SK-N-SH (cell line): Measurements from ENCODE around the gene PDCD1. TPM values are rescaled to one million over a fixed set of nuclear protein-coding genes. Genes with fewer than 3 reads are reported as not detected.

Source experiments
- CTCF ChIA-PET: fragments of 300-600, 350-600 bp; formaldehyde crosslinking; extraction: SDS; loops from one replicate; lab custom pipeline; 2021; lab: Yijun Ruan, JAX
- POLR2A ChIA-PET: fragments of 350-600 bp; sonication (Branson Sonifier 250); formaldehyde crosslinking; extraction: SDS; loops from one replicate; lab custom pipeline; 2020; ENCODE audit warnings: antibody characterized with exemption, inconsistent platforms; lab: Yijun Ruan, JAX
- DNase-seq: peaks from one replicate; pipeline ENCODE4 v3.0.0; 2012
- H2AFZ ChIP-seq: fragments of 200-600 bp; sonication (generic); 2 replicates; pipeline ENCODE4 v1.8.1; 2016; ENCODE audit warnings: antibody characterized with exemption, mild to moderate bottlenecking, low read depth
- H3F3A ChIP-seq: fragments of 200-600 bp; sonication (generic); replicated peaks from 2 replicates; pipeline ENCODE3; 2016; ENCODE audit warnings: antibody characterized with exemption, mild to moderate bottlenecking; ENCODE audit not compliant: insufficient read depth
- H3K27ac ChIP-seq, 2 experiments: fragments of 200-500 bp in 1 of 2; fragments of 200-600 bp in 1 of 2; sonication (Bioruptor generic) in 1 of 2; sonication (generic), shearing (Covaris generic) in 1 of 2; 2 replicates each; pipeline versions ENCODE4 v1.5.1 to v1.6.1; 2014 to 2016; ENCODE audit warnings: low read depth in 2 of 2, inconsistent platforms in 1 of 2, low read length in 1 of 2, mild to moderate bottlenecking in 1 of 2, mixed read lengths in 1 of 2
- H3K27me3 ChIP-seq: fragments of 200-600 bp; sonication (generic), shearing (Covaris generic); 2 replicates; pipeline ENCODE4 v1.6.1; 2016; ENCODE audit warnings: mixed run types; ENCODE audit not compliant: insufficient read depth
- H3K36me3 ChIP-seq, 2 experiments: fragments of 200-500 bp in 1 of 2; fragments of 200-600 bp in 1 of 2; sonication (Bioruptor generic) in 1 of 2; sonication (generic) in 1 of 2; replicated peaks in 1 of 2; 2 replicates each; pipeline versions ENCODE3 to v1.5.1; 2014 to 2016; ENCODE audit warnings: low read length in 1 of 2, mild to moderate bottlenecking in 1 of 2; ENCODE audit not compliant: insufficient read depth in 2 of 2, control insufficient read depth in 1 of 2
- H3K4me1 ChIP-seq, 2 experiments: fragments of 200-500 bp in 1 of 2; fragments of 200-600 bp in 1 of 2; sonication (Bioruptor generic) in 1 of 2; sonication (generic), shearing (Covaris generic) in 1 of 2; 2 replicates each; pipeline versions ENCODE4 v1.5.1 to v1.6.1; 2014 to 2016; ENCODE audit warnings: low read depth in 1 of 2, low read length in 1 of 2, mixed run types in 1 of 2; ENCODE audit not compliant: insufficient read depth in 2 of 2, control insufficient read depth in 1 of 2
- H3K4me2 ChIP-seq: fragments of 200-600 bp; sonication (generic), shearing (Covaris generic); 2 replicates; pipeline ENCODE4 v1.6.1; 2017; ENCODE audit warnings: mixed run types
- H3K4me3 ChIP-seq, 2 experiments: fragments of 200-500 bp in 1 of 2; fragments of 200-600 bp in 1 of 2; sonication (Bioruptor generic) in 1 of 2; sonication (generic), shearing (Covaris generic) in 1 of 2; 2 replicates each; pipeline versions ENCODE4 v1.5.1 to v1.8.1; 2014 to 2016; ENCODE audit warnings: low read depth in 2 of 2, inconsistent platforms in 1 of 2, low read length in 1 of 2, mild to moderate bottlenecking in 1 of 2, mixed read lengths in 1 of 2, moderate library complexity in 1 of 2
- H3K79me2 ChIP-seq: fragments of 200-600 bp; sonication (generic); 2 replicates; pipeline ENCODE4 v1.8.1; 2017; ENCODE audit warnings: mild to moderate bottlenecking; ENCODE audit not compliant: insufficient read depth
- H3K9ac ChIP-seq: fragments of 200-600 bp; sonication (generic); 2 replicates; pipeline ENCODE4 v1.6.1; 2017; ENCODE audit warnings: mixed run types
- H3K9me2 ChIP-seq: fragments of 200-600 bp; sonication (generic); 2 replicates; pipeline ENCODE4 v1.6.1; 2017; ENCODE audit warnings: mixed run types
- H3K9me3 ChIP-seq: fragments of 200-600 bp; sonication (generic); 2 replicates; pipeline ENCODE4 v1.6.1; 2017; ENCODE audit warnings: mixed run types, mild to moderate bottlenecking, moderate library complexity
- H4K20me1 ChIP-seq: fragments of 200-600 bp; sonication (generic); 2 replicates; pipeline ENCODE4 v1.6.1; 2017; ENCODE audit warnings: mild to moderate bottlenecking, mixed run types; ENCODE audit not compliant: insufficient read depth
- CHD2 ChIP-seq: fragments of 150-350 bp; IDR thresholded peaks from 2 replicates; pipeline ENCODE4 v1.6.1; 2018; ENCODE audit warnings: low read length; ENCODE audit not compliant: partially characterized antibody
- ELF1 ChIP-seq: IDR thresholded peaks from 2 replicates; pipeline ENCODE4 v1.4.0; 2012
- EP300 ChIP-seq, 2 experiments: IDR thresholded peaks; 2 replicates each; pipeline versions ENCODE4 v1.4.0 to v1.6.1; 2012; ENCODE audit warnings: borderline replicate concordance in 1 of 2, low read depth in 1 of 2, low read length in 1 of 2
- FOSL2 ChIP-seq: IDR thresholded peaks from 2 replicates; pipeline ENCODE4 v1.4.0; 2012; ENCODE audit warnings: low read depth, mild to moderate bottlenecking, moderate library complexity, borderline replicate concordance
- FOXJ3 ChIP-seq: sonication (generic); formaldehyde crosslinking; IDR thresholded peaks from 2 replicates; pipeline ENCODE4 v1.5.1; 2020; ENCODE audit warnings: mild to moderate bottlenecking, missing genetic modification reagents
- GABPA ChIP-seq: IDR thresholded peaks from 2 replicates; pipeline ENCODE4 v1.4.0; 2012; ENCODE audit warnings: low read depth, mild to moderate bottlenecking
- MAX ChIP-seq: IDR thresholded peaks from 2 replicates; pipeline ENCODE4 v1.4.0; 2012; ENCODE audit warnings: low read depth
- MEF2A ChIP-seq: IDR thresholded peaks from 2 replicates; pipeline ENCODE4 v1.4.0; 2012; ENCODE audit warnings: low read depth, borderline replicate concordance
- NFIC ChIP-seq: IDR thresholded peaks from 2 replicates; pipeline ENCODE4 v1.4.0; 2012; ENCODE audit warnings: borderline replicate concordance
- NRF1 ChIP-seq: IDR thresholded peaks from 2 replicates; pipeline ENCODE4 v1.6.1; 2012; ENCODE audit warnings: low read depth, mild to moderate bottlenecking, low read length
- PBX3 ChIP-seq: IDR thresholded peaks from 2 replicates; pipeline ENCODE4; 2012
- RAD21 ChIP-seq: IDR thresholded peaks from 2 replicates; pipeline ENCODE4 v1.6.1; 2012; ENCODE audit warnings: mild to moderate bottlenecking, low read length
- RCOR1 ChIP-seq: fragments of 150-350 bp; IDR thresholded peaks from 2 replicates; pipeline ENCODE4 v1.6.1; 2017; ENCODE audit warnings: antibody characterized with exemption, low read length
- REST ChIP-seq: IDR thresholded peaks from 2 replicates; pipeline ENCODE4 v1.6.1; 2012; ENCODE audit warnings: mild to moderate bottlenecking, low read depth, low read length, moderate library complexity
- RXRA ChIP-seq: IDR thresholded peaks from 2 replicates; pipeline ENCODE4 v1.4.0; 2012; ENCODE audit warnings: low read depth, mild to moderate bottlenecking, borderline replicate concordance
- SIN3A ChIP-seq: IDR thresholded peaks from 2 replicates; pipeline ENCODE4 v1.6.1; 2012; ENCODE audit warnings: low read depth, mild to moderate bottlenecking, low read length, moderate library complexity, borderline replicate concordance
- TCF12 ChIP-seq: IDR thresholded peaks from 2 replicates; pipeline ENCODE4 v1.4.0; 2012
- TEAD4 ChIP-seq: IDR thresholded peaks from 2 replicates; pipeline ENCODE4 v1.4.0; 2012; ENCODE audit warnings: mild to moderate bottlenecking, borderline replicate concordance; ENCODE audit not compliant: insufficient read depth
- USF1 ChIP-seq: IDR thresholded peaks from 2 replicates; pipeline ENCODE4 v1.4.0; 2012; ENCODE audit warnings: low read depth, borderline replicate concordance
- whole genome bisulfite sequencing: methylation state at CpG from one replicate; pipeline ENCODE4 v1.1.6; 2017; ENCODE audit warnings: low lambda C conversion rate; 5-methylcytosine and 5-hydroxymethylcytosine counted together
- polyA plus RNA-seq, 3 experiments: library from polyadenylated mRNA; depleted of rRNA; stranded (reverse); fragments of >200 nt; gene quantifications; 2 replicates each; pipeline ENCODE4 v1.2.3, GENCODE V29; 2012

The PDCD1 gene
- polyA plus RNA-seq, 1 of the 3 experiments (the other 2 are of a cell fraction), result not detected

DNA sequence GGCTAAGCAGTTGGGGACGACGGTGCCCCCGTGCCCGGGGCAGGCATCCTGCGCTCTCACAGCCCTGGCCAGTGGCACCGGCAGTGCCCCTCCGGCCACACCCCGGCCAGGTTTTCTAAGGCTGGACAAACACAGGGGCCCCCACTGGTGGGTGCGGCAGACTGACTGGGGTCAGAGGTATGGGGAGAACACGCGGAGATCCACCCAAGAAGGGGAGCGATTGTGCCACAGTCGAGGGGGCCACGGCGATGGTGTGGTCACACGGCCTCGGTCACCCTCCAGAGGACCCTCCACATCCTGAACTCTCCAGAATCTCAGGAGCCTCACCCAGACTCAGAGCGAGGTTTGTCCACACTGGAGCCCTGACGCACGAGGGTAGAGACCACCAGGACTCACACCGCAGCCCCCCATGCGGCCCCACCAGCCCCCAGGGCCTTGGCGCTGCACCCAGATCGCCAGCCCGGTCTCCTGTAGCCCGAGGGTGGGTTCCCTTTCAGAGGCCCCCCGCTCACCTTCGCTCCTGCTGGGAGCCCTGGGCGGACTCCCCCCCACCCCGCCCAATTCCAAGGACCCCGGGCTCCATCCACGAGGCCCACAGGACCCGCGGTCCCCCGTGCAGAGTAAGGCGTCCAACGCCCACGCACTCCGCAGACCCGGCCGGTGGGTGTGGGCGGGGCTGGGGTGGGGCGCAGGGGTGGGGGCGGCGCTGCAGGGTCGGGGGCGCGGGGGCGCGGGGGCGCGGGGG is 15.2 kb downstream of the PDCD1 start:
- POLR2A ChIA-PET, result no interaction called here
- 40% methylated on average over 2 of the region's 52 CpGs for WGBS
- DNase-seq, result no peak

More for the DNA sequence above, 15.2 kb downstream of the PDCD1 start:
- H3K27me3 ChIP-seq, result no peaks in the 10 kb centered on the region
- no peaks in the 10 kb centered on the region for H3K9me3 ChIP-seq
- no peaks in the 10 kb centered on the region for H3K36me3 ChIP-seq
- TF ChIP-seq MEF2A, result no peak
- TF ChIP-seq TEAD4, result no peak
- TF ChIP-seq USF1, result no peak
- TF ChIP-seq TCF12, result no peak
- no peak for TF ChIP-seq FOXJ3 (CRISPR knock-in tag)
- TF ChIP-seq RCOR1, result no peak
- no peak for TF ChIP-seq MAX
- no peak for TF ChIP-seq REST
- no peak for TF ChIP-seq GABPA
- TF ChIP-seq RAD21, result no peak
- no peak for TF ChIP-seq CHD2
- no peak for TF ChIP-seq EP300 (IDR thresholded peaks at IDR 0.05; ENCODE audit: borderline replicate concordance in 1 of 2, low read depth in 1 of 2, low read length in 1 of 2)
- TF ChIP-seq PBX3, result no peak
- TF ChIP-seq NFIC, result no peak
- TF ChIP-seq NRF1, result no peak
- no peak for TF ChIP-seq RXRA
- no peak for TF ChIP-seq ELF1
- TF ChIP-seq FOSL2, result no peak
- no peak for TF ChIP-seq SIN3A
- H3F3A ChIP-seq, result no peaks in the 10 kb centered on the region
- no peak overlapping the region for H3K4me2 ChIP-seq
- H3K9me2 ChIP-seq, result no peaks in the 10 kb centered on the region
- no peaks in the 10 kb centered on the region; a peak in 1 of 4 replicates for H3K4me1 ChIP-seq
- H2AFZ ChIP-seq, result no peak overlapping the region
- no peaks in the 10 kb centered on the region for H3K79me2 ChIP-seq
- CTCF ChIA-PET, result interaction anchor here (1.4 to 1.7 kb wide), 2 partner anchors 9 to 17 kb away, joined by 4 to 5 read pairs; no protein-coding TSS in a partner anchor
- no peak overlapping the region for H3K9ac ChIP-seq
- H3K27ac ChIP-seq, result no peak overlapping the region
- no peak overlapping the region; a peak in 1 of 4 replicates for H3K4me3 ChIP-seq
- H4K20me1 ChIP-seq, result no peaks in the 10 kb centered on the region
